UCSD-AML1 (cell line): Measurements from ENCODE around the gene TMEM130.
"Not testable (repeated sequence)": the region's sequence is repeated elsewhere in the genome, so short reads cannot be mapped to it uniquely, and the experiment has no call there.

Experiments
- DNase-seq: peaks from one replicate; lab custom pipeline; 2025; ENCODE audit not compliant: unreplicated experiment; lab: John Stamatoyannopoulos, UW

Gene TMEM130

GRCh38 chr7:98877692-98878364 lies 8.0 kb upstream of the TMEM130 start:
- DNase-seq, result no peak

GRCh38 chr7:98877146-98877545 lies 7.3 kb upstream of the TMEM130 start:
- DNase-seq, result no peak

- DNase-seq, result no peak
Measured at GRCh38 chr7:98875501-98875900, 5.7 kb upstream of the TMEM130 start.

- DNase-seq, result no peak
Measured at GRCh38 chr7:98874942-98875341, 5.1 kb upstream of the TMEM130 start.

- DNase-seq, result not testable (repeated sequence)
Measured at GRCh38 chr7:98873610-98874009, 3.8 kb upstream of the TMEM130 start.

GRCh38 chr7:98872328-98872924 lies 2.6 kb upstream of the TMEM130 start:
- no peak for DNase-seq

GRCh38 chr7:98870807-98871491 lies 1.1 kb upstream of the TMEM130 start:
- no peak for DNase-seq

GRCh38 chr7:98870121-98870651 lies 372 bp upstream of the TMEM130 start:
- peak; percentile 29 for DNase-seq

GRCh38 chr7:98869027-98869596 lies 702 bp downstream of the TMEM130 start:
- no peak for DNase-seq

- DNase-seq, result no peak
Measured at GRCh38 chr7:98868450-98868849, 1.4 kb downstream of the TMEM130 start.

GRCh38 chr7:98866765-98867164 lies 3.0 kb downstream of the TMEM130 start:
- DNase-seq, result no peak

GRCh38 chr7:98866351-98866750 lies 3.5 kb downstream of the TMEM130 start:
- DNase-seq, result no peak

- DNase-seq, result no peak
Measured at GRCh38 chr7:98864731-98865453, 4.9 kb downstream of the TMEM130 start.

- no peak for DNase-seq
Measured at GRCh38 chr7:98863601-98864000, 6.2 kb downstream of the TMEM130 start.

- DNase-seq, result no peak
Measured at GRCh38 chr7:98862716-98863420, 6.9 kb downstream of the TMEM130 start.

- no peak for DNase-seq
Measured at GRCh38 chr7:98862203-98862602, 7.6 kb downstream of the TMEM130 start.

- no peak for DNase-seq
Measured at GRCh38 chr7:98860071-98860470, 9.7 kb downstream of the TMEM130 start.

GRCh38 chr7:98855610-98856422 lies 14.0 kb downstream of the TMEM130 start:
- no peak for DNase-seq

GRCh38 chr7:98852826-98853225 lies 17.0 kb downstream of the TMEM130 start:
- DNase-seq, result no peak

GRCh38 chr7:98848918-98849317 lies 20.9 kb downstream of the TMEM130 start:
- DNase-seq, result no peak
